ENCODE measurements around the gene ESF1. TPM values are rescaled to one million over a fixed set of nuclear protein-coding genes. Genes with fewer than 3 reads are reported as not detected.
A peak's percentile ranks its signal among the peaks of the same experiment; 100 is the strongest.

ESF1 gene
- total and polyA plus RNA-seq, 2 experiments from 2014 or later = 20.5 to 71.7 TPM

- DNase-seq (ENCODE audit: low spot score) (no peak), ATAC-seq (peak; percentile 26; the same call in 1 of the 3 replicates)
- Histone ChIP-seq H3K27me3 (ENCODE audit: insufficient read depth) (no peaks in the 10 kb centered on the region), H3K27ac (ENCODE audit: low read depth) (no peak overlapping the region), H3F3A (replicated peaks; ENCODE audit: low read depth) (no peaks in the 10 kb centered on the region), H3K4me2 (no peak overlapping the region), H3K79me2 (replicated peaks; ENCODE audit: insufficient read depth) (no peaks in the 10 kb centered on the region), H2AFZ (no peak overlapping the region; the same call in 1 of the 2 replicates), H3K9me2 (ENCODE audit: insufficient read depth) (peaks cover 3% of the 10 kb centered on the region), H4K20me1 (replicated peaks; ENCODE audit: insufficient read depth) (no peaks in the 10 kb centered on the region), H3K4me3 (no peak overlapping the region), H3K4me1 (ENCODE audit: insufficient read depth) (no peaks in the 10 kb centered on the region), H3K36me3 (ENCODE audit: insufficient read depth) (no peaks in the 10 kb centered on the region)
- TF ChIP-seq CTCF (conservative IDR thresholded peaks at IDR 0.05; ENCODE audit: low read depth in 2 of 2) = no peak
- TF ChIP-seq NANOG (IDR thresholded peaks at IDR 0.05; ENCODE audit: borderline replicate concordance) = no peak
- TF ChIP-seq POLR2AphosphoS5 (IDR thresholded peaks at IDR 0.05; ENCODE audit: low read depth) = no peak
- TF ChIP-seq EZH2phosphoT487 (IDR thresholded peaks at IDR 0.05; ENCODE audit: unreplicated experiment) = no peak
- TF ChIP-seq ZNF331 (CRISPR knock-in tag; IDR thresholded peaks at IDR 0.05; ENCODE audit: low read depth) = no peak
- no peak for TF ChIP-seq CREB1 (CRISPR knock-in tag; IDR thresholded peaks at IDR 0.05; ENCODE audit: low read depth)
- TF ChIP-seq ETS1 (IDR thresholded peaks at IDR 0.05) = no peak
- no peak for TF ChIP-seq JUNB (IDR thresholded peaks at IDR 0.05; ENCODE audit: unreplicated experiment)
- no peak for TF ChIP-seq REST (IDR thresholded peaks at IDR 0.05; ENCODE audit: unreplicated experiment)
- TF ChIP-seq STAT1 (IDR thresholded peaks at IDR 0.05; ENCODE audit: unreplicated experiment) = no peak
- TF ChIP-seq EZH2 (IDR thresholded peaks at IDR 0.05; ENCODE audit: low read depth, unreplicated experiment) = no peak
- no peak for TF ChIP-seq ZNF114 (CRISPR knock-in tag; IDR thresholded peaks at IDR 0.05)
- TF ChIP-seq ZNF462 (CRISPR knock-in tag; IDR thresholded peaks at IDR 0.05) = no peak
- Mint-ChIP-seq H3K36me3 (ENCODE audit: low read depth) (no peaks in the 10 kb centered on the region), H3K9me3 (no peaks in the 10 kb centered on the region), H3K27ac (no peak overlapping the region), H3K27me3 (ENCODE audit: insufficient read depth, low read depth, poor library complexity) (peaks cover 1% of the 10 kb centered on the region), H3K4me3 (no peak overlapping the region), H3K4me1 (no peaks in the 10 kb centered on the region)
These were observed 100.9 kb downstream of the ESF1 start for GRCh38 chr20:13683833-13684232.
